Measurements from ENCODE around the gene SHC3. TPM values are rescaled to one million over a fixed set of nuclear protein-coding genes. Genes with fewer than 3 reads are reported as not detected.

SHC3 gene
- total RNA-seq, 1 experiment from 2014 or later = 1.8 TPM

GRCh38 chr9:89025553-89025952 lies 153.1 kb downstream of the SHC3 start:
- no peak for TF ChIP-seq CTCF (conservative IDR thresholded peaks at IDR 0.05)
- no peak overlapping the region for H3K27ac ChIP-seq (ENCODE audit: insufficient read length, low read depth, low read length)
- peaks cover 7% of the 10 kb centered on the region; the same call in 1 of the 2 replicates for H3K4me1 ChIP-seq (ENCODE audit: insufficient read depth, low read length)
- H3K4me2 ChIP-seq (ENCODE audit: insufficient read depth, insufficient read length, low read length) = no peak overlapping the region
- H3K27ac Mint-ChIP-seq = no peak overlapping the region; a peak in 1 of 7 replicates
- no peak overlapping the region for H3K4me3 Mint-ChIP-seq
- H3K27me3 Mint-ChIP-seq (ENCODE audit: low read depth) = peaks cover 1% of the 10 kb centered on the region; the same call in 1 of the 2 replicates
- H3K4ac ChIP-seq (ENCODE audit: low read depth, low read length) = no peak overlapping the region
- no peak overlapping the region for H2BK20ac ChIP-seq (ENCODE audit: low read depth, low read length, poor library complexity, severe bottlenecking)
- peaks cover 15 to 18% of the 10 kb centered on the region in 2 experiments for H3K4me1 Mint-ChIP-seq
- no peak overlapping the region for H3K23ac ChIP-seq (ENCODE audit: insufficient read length, low read depth, low read length)
- H3K9me3 Mint-ChIP-seq = peaks cover 5 to 12% of the 10 kb centered on the region in 2 experiments
- H2AFZ ChIP-seq (ENCODE audit: low read length) = no peak overlapping the region
- H3K9ac ChIP-seq (ENCODE audit: extremely low read depth, insufficient read length, low read length) = no peak overlapping the region
- H3K9me3 ChIP-seq (ENCODE audit: control insufficient read depth, low read depth, low read length) = no peaks in the 10 kb centered on the region
- H4K5ac ChIP-seq (ENCODE audit: insufficient read length, low read depth, low read length) = no peak overlapping the region
- H4K91ac ChIP-seq (ENCODE audit: insufficient read length, low read depth, low read length) = no peak overlapping the region
- H3T11ph ChIP-seq (ENCODE audit: low read length) = no peak overlapping the region
- H2BK12ac ChIP-seq (ENCODE audit: insufficient read length, low read depth, low read length) = no peak overlapping the region
- H3K23me2 ChIP-seq (ENCODE audit: insufficient read length, low read depth, low read length, poor library complexity, severe bottlenecking) = no peaks in the 10 kb centered on the region
- H3K27me3 ChIP-seq (ENCODE audit: insufficient read depth, low read length) = no peaks in the 10 kb centered on the region
- peaks cover 0 to 11% (median 3%) of the 10 kb centered on the region in 3 experiments; a peak in 4 of 7 replicates for H3K36me3 Mint-ChIP-seq (ENCODE audit: insufficient read depth in 1 of 3, low read depth in 3 of 3)
- H3K14ac ChIP-seq (ENCODE audit: insufficient read depth, low read length) = no peak overlapping the region
- H3K18ac ChIP-seq (ENCODE audit: insufficient read length, low read depth, low read length) = no peak overlapping the region
- no peak overlapping the region for H2BK120ac ChIP-seq (ENCODE audit: low read depth, low read length, poor library complexity, severe bottlenecking)
- H3K79me1 ChIP-seq (ENCODE audit: insufficient read depth, low read depth, low read length, poor library complexity, severe bottlenecking) = no peaks in the 10 kb centered on the region
- no peaks in the 10 kb centered on the region for H4K20me1 ChIP-seq (ENCODE audit: control insufficient read depth, insufficient read depth, insufficient read length)
- no peak overlapping the region for H2BK5ac ChIP-seq (ENCODE audit: insufficient read length, low read length)
- no peak for DNase-seq
- H2BK15ac ChIP-seq (ENCODE audit: low read depth, low read length) = no peak overlapping the region
- H2AK5ac ChIP-seq (ENCODE audit: insufficient read length, low read length) = no peak overlapping the region
- H3K56ac ChIP-seq (ENCODE audit: insufficient read length, low read depth, low read length) = no peak overlapping the region
- H3K79me2 ChIP-seq (ENCODE audit: insufficient read depth, low read length) = no peaks in the 10 kb centered on the region
- no peak overlapping the region for H4K8ac ChIP-seq (replicated peaks; ENCODE audit: insufficient read length, low read depth, low read length)

Data from H9 (cell line).